A549 (cell line): Measurements from ENCODE around the gene TRMU.

Source experiments
- CBX2 ChIP-seq: fragments of 200-600 bp; sonication (generic); IDR thresholded peaks from 2 replicates; pipeline ENCODE4 v1.6.1; 2016; ENCODE audit warnings: low read depth, mild to moderate bottlenecking, borderline replicate concordance
- CEBPB ChIP-seq, 2 experiments: fragments of >200 bp in 1 of 2; sonication (Bioruptor Twin) in 1 of 2; formaldehyde crosslinking in 1 of 2; IDR thresholded peaks; 2 replicates each; pipeline ENCODE4 v1.6.1; 2012 to 2016
- POLR2A ChIP-seq: IDR thresholded peaks from 2 replicates; pipeline ENCODE4 v1.6.1; 2012; ENCODE audit warnings: mild to moderate bottlenecking, low read length
- RAD21 ChIP-seq, 2 experiments: fragments of >200 bp in 1 of 2; sonication (Bioruptor Twin) in 1 of 2; formaldehyde crosslinking in 1 of 2; IDR thresholded peaks in 1 of 2; conservative IDR thresholded peaks in 1 of 2; 2 replicates in 1 of 2; 3 replicates in 1 of 2; pipeline ENCODE4 v1.6.1; 2012 to 2018; ENCODE audit warnings: inconsistent platforms in 1 of 2
- SMC3 ChIP-seq: fragments of >200 bp; sonication (Bioruptor Twin); formaldehyde crosslinking; IDR thresholded peaks from 3 replicates; pipeline ENCODE4 v1.6.1; 2018; ENCODE audit warnings: inconsistent platforms
- SREBF2 ChIP-seq: fragments of 450-650 bp; IDR thresholded peaks from 2 replicates; pipeline ENCODE4 v1.6.1; 2014; ENCODE audit warnings: mild to moderate bottlenecking, moderate library complexity
- USF2 ChIP-seq: fragments of 450-650 bp; IDR thresholded peaks from 2 replicates; pipeline ENCODE4 v1.6.1; 2014; ENCODE audit warnings: antibody characterized with exemption
- ZSCAN20 ChIP-seq: fragments of 250-450 bp; sonication (Bioruptor Pico); IDR thresholded peaks from 2 replicates; pipeline ENCODE4 v1.8.0; 2022; ENCODE audit warnings: mild to moderate bottlenecking, moderate library complexity
- TF ChIP-seq, protein P1 (sequence below): fragments of >200 bp; sonication (Bioruptor Twin); formaldehyde crosslinking; IDR thresholded peaks from 3 replicates; pipeline ENCODE4 v1.5.1; 2016

GRCh38 chr22:46303347-46303965 is 32.1 kb upstream of the TRMU start:
- no peak for TF ChIP-seq ZSCAN20 (CRISPR knock-in tag)
- no peak for TF ChIP-seq CEBPB (IDR thresholded peaks at IDR 0.05)
- no peak for TF ChIP-seq SREBF2
- TF ChIP-seq RAD21 (conservative IDR thresholded peaks at IDR 0.05 in 1 of 2, IDR thresholded peaks at IDR 0.05 in 1 of 2), result no peak
- TF ChIP-seq CBX2, result no peak
- TF ChIP-seq, protein P1, sequence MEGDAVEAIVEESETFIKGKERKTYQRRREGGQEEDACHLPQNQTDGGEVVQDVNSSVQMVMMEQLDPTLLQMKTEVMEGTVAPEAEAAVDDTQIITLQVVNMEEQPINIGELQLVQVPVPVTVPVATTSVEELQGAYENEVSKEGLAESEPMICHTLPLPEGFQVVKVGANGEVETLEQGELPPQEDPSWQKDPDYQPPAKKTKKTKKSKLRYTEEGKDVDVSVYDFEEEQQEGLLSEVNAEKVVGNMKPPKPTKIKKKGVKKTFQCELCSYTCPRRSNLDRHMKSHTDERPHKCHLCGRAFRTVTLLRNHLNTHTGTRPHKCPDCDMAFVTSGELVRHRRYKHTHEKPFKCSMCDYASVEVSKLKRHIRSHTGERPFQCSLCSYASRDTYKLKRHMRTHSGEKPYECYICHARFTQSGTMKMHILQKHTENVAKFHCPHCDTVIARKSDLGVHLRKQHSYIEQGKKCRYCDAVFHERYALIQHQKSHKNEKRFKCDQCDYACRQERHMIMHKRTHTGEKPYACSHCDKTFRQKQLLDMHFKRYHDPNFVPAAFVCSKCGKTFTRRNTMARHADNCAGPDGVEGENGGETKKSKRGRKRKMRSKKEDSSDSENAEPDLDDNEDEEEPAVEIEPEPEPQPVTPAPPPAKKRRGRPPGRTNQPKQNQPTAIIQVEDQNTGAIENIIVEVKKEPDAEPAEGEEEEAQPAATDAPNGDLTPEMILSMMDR, result no peak
- no peak for TF ChIP-seq USF2
- no peak for TF ChIP-seq SMC3
- no peak for TF ChIP-seq POLR2A
